ENCODE data around the gene LMF2.
"Not testable (repeated sequence)": the region's sequence is repeated elsewhere in the genome, so short reads cannot be mapped to it uniquely, and the experiment has no call there.

LMF2 gene

GRCh38 chr22:50535113-50535512, 27.6 kb upstream of the LMF2 start:
- H3K4me1 ChIP-seq (ENCODE audit: control insufficient read depth, insufficient read depth, low read length): peaks cover 2% of the 10 kb centered on the region; the same call in 1 of the 2 replicates
- H3K27me3 ChIP-seq (ENCODE audit: control insufficient read depth, insufficient read depth, low read length): peaks cover 24% of the 10 kb centered on the region
- no peak overlapping the region for H3K27ac ChIP-seq (ENCODE audit: low read length)
- H3K36me3 ChIP-seq (ENCODE audit: control insufficient read depth, insufficient read depth, low read length): no peaks in the 10 kb centered on the region
- no CpG with 5 or more reads among the region's 8 CpGs for WGBS (ENCODE audit: insufficient coverage, insufficient read length)
- no peaks in the 10 kb centered on the region for H3K9me3 ChIP-seq (ENCODE audit: control insufficient read depth, insufficient read depth, low read length)
- DNase-seq (ENCODE audit: low read depth, low spot score): no peak
- H3K4me3 ChIP-seq (ENCODE audit: low read length): no peak overlapping the region

- DNase-seq (ENCODE audit: low read depth, low spot score); H3K9me3 ChIP-seq (ENCODE audit: control insufficient read depth, insufficient read depth, low read length); H3K4me1 ChIP-seq (ENCODE audit: control insufficient read depth, insufficient read depth, low read length); H3K4me3 ChIP-seq (ENCODE audit: low read length); H3K36me3 ChIP-seq (ENCODE audit: control insufficient read depth, insufficient read depth, low read length); H3K27ac ChIP-seq (ENCODE audit: low read length): not testable (repeated sequence)
- H3K27me3 ChIP-seq (ENCODE audit: control insufficient read depth, insufficient read depth, low read length): peaks cover 31% of the 10 kb centered on the region
- WGBS (ENCODE audit: insufficient coverage, insufficient read length): no CpG with 5 or more reads among the region's 21 CpGs
Observed at GRCh38 chr22:50533856-50534711, 26.6 kb upstream of the LMF2 start.

- DNase-seq (ENCODE audit: low read depth, low spot score): no peak
- Histone ChIP-seq H3K36me3 (ENCODE audit: control insufficient read depth, insufficient read depth, low read length) (no peaks in the 10 kb centered on the region; the same call in 1 of the 2 replicates), H3K27ac (ENCODE audit: low read length) (no peak overlapping the region), H3K4me3 (ENCODE audit: low read length) (no peak overlapping the region), H3K27me3 (ENCODE audit: control insufficient read depth, insufficient read depth, low read length) (peaks cover 41% of the 10 kb centered on the region), H3K4me1 (ENCODE audit: control insufficient read depth, insufficient read depth, low read length) (peaks cover 3% of the 10 kb centered on the region; the same call in 1 of the 2 replicates), H3K9me3 (ENCODE audit: control insufficient read depth, insufficient read depth, low read length) (no peaks in the 10 kb centered on the region)
- no CpG with 5 or more reads among the region's 19 CpGs for WGBS (ENCODE audit: insufficient coverage, insufficient read length)
Observed at GRCh38 chr22:50532824-50533796, 25.6 kb upstream of the LMF2 start.

GRCh38 chr22:50531962-50532674, 24.6 kb upstream of the LMF2 start:
- H3K27me3 ChIP-seq (ENCODE audit: control insufficient read depth, insufficient read depth, low read length): peaks cover 42% of the 10 kb centered on the region
- H3K9me3 ChIP-seq (ENCODE audit: control insufficient read depth, insufficient read depth, low read length): no peaks in the 10 kb centered on the region
- DNase-seq (ENCODE audit: low read depth, low spot score): no peak
- peak overlapping the region; percentile 56 for H3K4me3 ChIP-seq (ENCODE audit: low read length)
- WGBS (ENCODE audit: insufficient coverage, insufficient read length): no CpG with 5 or more reads among the region's 56 CpGs
- H3K27ac ChIP-seq (ENCODE audit: low read length): no peak overlapping the region
- H3K4me1 ChIP-seq (ENCODE audit: control insufficient read depth, insufficient read depth, low read length): peaks cover 5% of the 10 kb centered on the region
- H3K36me3 ChIP-seq (ENCODE audit: control insufficient read depth, insufficient read depth, low read length): no peaks in the 10 kb centered on the region; the same call in 1 of the 2 replicates

GRCh38 chr22:50531546-50531961, 24.1 kb upstream of the LMF2 start:
- Histone ChIP-seq H3K9me3 (ENCODE audit: control insufficient read depth, insufficient read depth, low read length) (no peaks in the 10 kb centered on the region), H3K27me3 (ENCODE audit: control insufficient read depth, insufficient read depth, low read length) (peaks cover 42% of the 10 kb centered on the region), H3K4me1 (ENCODE audit: control insufficient read depth, insufficient read depth, low read length) (peaks cover 9% of the 10 kb centered on the region), H3K4me3 (ENCODE audit: low read length) (peak overlapping the region; percentile 56), H3K36me3 (ENCODE audit: control insufficient read depth, insufficient read depth, low read length) (no peaks in the 10 kb centered on the region; the same call in 1 of the 2 replicates), H3K27ac (ENCODE audit: low read length) (no peak overlapping the region)
- no CpG with 5 or more reads among the region's 44 CpGs for WGBS (ENCODE audit: insufficient coverage, insufficient read length)
- DNase-seq (ENCODE audit: low read depth, low spot score): no peak

GRCh38 chr22:50530877-50531545, 23.5 kb upstream of the LMF2 start:
- DNase-seq (ENCODE audit: low read depth, low spot score): no peak
- no peak overlapping the region for H3K27ac ChIP-seq (ENCODE audit: low read length)
- no CpG with 5 or more reads among the region's 53 CpGs for WGBS (ENCODE audit: insufficient coverage, insufficient read length)
- peaks cover 11% of the 10 kb centered on the region for H3K4me1 ChIP-seq (ENCODE audit: control insufficient read depth, insufficient read depth, low read length)
- H3K27me3 ChIP-seq (ENCODE audit: control insufficient read depth, insufficient read depth, low read length): peaks cover 42% of the 10 kb centered on the region
- H3K36me3 ChIP-seq (ENCODE audit: control insufficient read depth, insufficient read depth, low read length): no peaks in the 10 kb centered on the region; the same call in 1 of the 2 replicates
- H3K4me3 ChIP-seq (ENCODE audit: low read length): peak overlapping the region; percentile 56; the same call in 1 of the 2 replicates
- H3K9me3 ChIP-seq (ENCODE audit: control insufficient read depth, insufficient read depth, low read length): no peaks in the 10 kb centered on the region

GRCh38 chr22:50530580-50530876, 23.0 kb upstream of the LMF2 start:
- no CpG with 5 or more reads among the region's 21 CpGs for WGBS (ENCODE audit: insufficient coverage, insufficient read length)
- H3K9me3 ChIP-seq (ENCODE audit: control insufficient read depth, insufficient read depth, low read length): no peaks in the 10 kb centered on the region
- peak overlapping the region; percentile 56; the same call in 1 of the 2 replicates for H3K4me3 ChIP-seq (ENCODE audit: low read length)
- H3K27ac ChIP-seq (ENCODE audit: low read length): no peak overlapping the region
- peaks cover 42% of the 10 kb centered on the region for H3K27me3 ChIP-seq (ENCODE audit: control insufficient read depth, insufficient read depth, low read length)
- H3K36me3 ChIP-seq (ENCODE audit: control insufficient read depth, insufficient read depth, low read length): no peaks in the 10 kb centered on the region; the same call in 1 of the 2 replicates
- no peak for DNase-seq (ENCODE audit: low read depth, low spot score)
- peaks cover 11% of the 10 kb centered on the region for H3K4me1 ChIP-seq (ENCODE audit: control insufficient read depth, insufficient read depth, low read length)

- Histone ChIP-seq H3K27me3 (ENCODE audit: control insufficient read depth, insufficient read depth, low read length) (peaks cover 42% of the 10 kb centered on the region), H3K27ac (ENCODE audit: low read length) (no peak within 1 kb of the TSS), H3K9me3 (ENCODE audit: control insufficient read depth, insufficient read depth, low read length) (no peaks in the 10 kb centered on the region), H3K4me1 (ENCODE audit: control insufficient read depth, insufficient read depth, low read length) (peaks cover 11% of the 10 kb centered on the region), H3K4me3 (ENCODE audit: low read length) (peak within 1 kb of the TSS; percentile 56; the same call in 1 of the 2 replicates), H3K36me3 (ENCODE audit: control insufficient read depth, insufficient read depth, low read length) (no peaks in the 10 kb centered on the region; the same call in 1 of the 2 replicates)
- no peak for DNase-seq (ENCODE audit: low read depth, low spot score)
- WGBS (ENCODE audit: insufficient coverage, insufficient read length): no CpG with 5 or more reads among the region's 92 CpGs
Observed at GRCh38 chr22:50529897-50530579, 22.5 kb upstream of the LMF2 start, which contains the start of gene TYMP. Gene TYMP (minus strand): TSS chr22:50530012. CDS start chr22:50529709, 303 bp downstream.

- H3K4me3 ChIP-seq (ENCODE audit: low read length): peak overlapping the region; percentile 56; the same call in 1 of the 2 replicates
Observed at GRCh38 chr22:50529416-50529896, 22.0 kb upstream of the LMF2 start.

More at GRCh38 chr22:50529416-50529896, 22.0 kb upstream of the LMF2 start:
- Histone ChIP-seq H3K36me3 (ENCODE audit: control insufficient read depth, insufficient read depth, low read length) (no peaks in the 10 kb centered on the region; the same call in 1 of the 2 replicates), H3K4me1 (ENCODE audit: control insufficient read depth, insufficient read depth, low read length) (peaks cover 12% of the 10 kb centered on the region), H3K27me3 (ENCODE audit: control insufficient read depth, insufficient read depth, low read length) (peaks cover 42% of the 10 kb centered on the region), H3K9me3 (ENCODE audit: control insufficient read depth, insufficient read depth, low read length) (no peaks in the 10 kb centered on the region), H3K27ac (ENCODE audit: low read length) (no peak overlapping the region)
- WGBS (ENCODE audit: insufficient coverage, insufficient read length): no CpG with 5 or more reads among the region's 50 CpGs
- no peak for DNase-seq (ENCODE audit: low read depth, low spot score)

Data from iPS DF 6.9 (cell line).